H1 (cell line): ENCODE measurements around the gene CLCF1. TPM values are rescaled to one million over a fixed set of nuclear protein-coding genes. Genes with fewer than 3 reads are reported as not detected.

Experiments used
- CHD2 ChIP-seq: IDR thresholded peaks from 2 replicates; pipeline ENCODE4 v1.6.1; 2012; ENCODE audit warnings: low read length, improper control_type of control experiment
- E2F6 ChIP-seq: IDR thresholded peaks from 2 replicates; pipeline ENCODE4 v1.6.1; 2012; ENCODE audit warnings: inconsistent platforms
- FOSL1 ChIP-seq: IDR thresholded peaks from 2 replicates; pipeline ENCODE4 v1.6.1; 2011; ENCODE audit warnings: mild to moderate bottlenecking, low read depth, low read length, moderate library complexity; ENCODE audit not compliant: insufficient read depth
- KDM1A ChIP-seq: fragments of 200-600, 300-600 bp; sonication (generic); IDR thresholded peaks from 2 replicates; pipeline ENCODE4 v1.7.1; 2016; ENCODE audit warnings: mild to moderate bottlenecking, low read length, borderline replicate concordance
- KDM4A ChIP-seq: IDR thresholded peaks from one replicate; pipeline ENCODE4 v1.7.1; 2012; ENCODE audit warnings: low read depth, mild to moderate bottlenecking, moderate library complexity, low read length, inconsistent platforms; ENCODE audit not compliant: severe bottlenecking
- KDM5A ChIP-seq: fragments of 200-600 bp; IDR thresholded peaks from 2 replicates; pipeline ENCODE4 v1.7.1; 2012; ENCODE audit warnings: mild to moderate bottlenecking, low read length, inconsistent platforms, mixed read lengths
- RNF2 ChIP-seq: fragments of 200-900, 300-1000 bp; sonication (generic); IDR thresholded peaks from 2 replicates; pipeline ENCODE4 v1.7.1; 2016; ENCODE audit warnings: borderline replicate concordance, low read depth, mild to moderate bottlenecking, antibody characterized with exemption, low read length; ENCODE audit not compliant: poor library complexity, severe bottlenecking; ENCODE audit errors: missing control alignments
- SP2 ChIP-seq: IDR thresholded peaks from 2 replicates; pipeline ENCODE4 v1.6.1; 2012; ENCODE audit warnings: mild to moderate bottlenecking, low read length, inconsistent platforms
- polyA plus RNA-seq, 7 experiments: library from polyadenylated mRNA; depleted of rRNA in 3 of 7; stranded (reverse) in 5 of 7; unstranded in 2 of 7; fragments of >200 nt in 5 of 7; fragments of 200-250 nt in 2 of 7; gene quantifications; 1 replicate in 5 of 7; 2 replicates in 1 of 7; 4 replicates in 1 of 7; pipeline versions ENCODE4 v1.2.1 to v1.2.3, GENCODE V29; 2011 to 2013; ENCODE audit warnings: missing spikeins in 2 of 7, mixed read lengths in 2 of 7
- total RNA-seq: library from RNA; stranded (reverse); fragmentation: NEBNext Ultra II Directional; extraction: Animal tissue kit (Norgen Biotek cat#: 25700); gene quantifications from 2 replicates; pipeline ENCODE4 v1.2.1, GENCODE V29; 2021
- TF ChIP-seq, protein P1 (sequence below): fragments of 300-600 bp; sonication (generic); IDR thresholded peaks from 2 replicates; pipeline ENCODE4 v1.7.1; 2012; ENCODE audit warnings: low read length, moderate library complexity, mild to moderate bottlenecking, inconsistent platforms; ENCODE audit not compliant: insufficient replicate concordance

CLCF1 gene
- total and polyA plus RNA-seq, 2 of the 8 experiments (the other 6 are each of a cell fraction or from before 2014, with no cell fraction given): 0.32 to 1.2 TPM

- TF ChIP-seq, protein P1, sequence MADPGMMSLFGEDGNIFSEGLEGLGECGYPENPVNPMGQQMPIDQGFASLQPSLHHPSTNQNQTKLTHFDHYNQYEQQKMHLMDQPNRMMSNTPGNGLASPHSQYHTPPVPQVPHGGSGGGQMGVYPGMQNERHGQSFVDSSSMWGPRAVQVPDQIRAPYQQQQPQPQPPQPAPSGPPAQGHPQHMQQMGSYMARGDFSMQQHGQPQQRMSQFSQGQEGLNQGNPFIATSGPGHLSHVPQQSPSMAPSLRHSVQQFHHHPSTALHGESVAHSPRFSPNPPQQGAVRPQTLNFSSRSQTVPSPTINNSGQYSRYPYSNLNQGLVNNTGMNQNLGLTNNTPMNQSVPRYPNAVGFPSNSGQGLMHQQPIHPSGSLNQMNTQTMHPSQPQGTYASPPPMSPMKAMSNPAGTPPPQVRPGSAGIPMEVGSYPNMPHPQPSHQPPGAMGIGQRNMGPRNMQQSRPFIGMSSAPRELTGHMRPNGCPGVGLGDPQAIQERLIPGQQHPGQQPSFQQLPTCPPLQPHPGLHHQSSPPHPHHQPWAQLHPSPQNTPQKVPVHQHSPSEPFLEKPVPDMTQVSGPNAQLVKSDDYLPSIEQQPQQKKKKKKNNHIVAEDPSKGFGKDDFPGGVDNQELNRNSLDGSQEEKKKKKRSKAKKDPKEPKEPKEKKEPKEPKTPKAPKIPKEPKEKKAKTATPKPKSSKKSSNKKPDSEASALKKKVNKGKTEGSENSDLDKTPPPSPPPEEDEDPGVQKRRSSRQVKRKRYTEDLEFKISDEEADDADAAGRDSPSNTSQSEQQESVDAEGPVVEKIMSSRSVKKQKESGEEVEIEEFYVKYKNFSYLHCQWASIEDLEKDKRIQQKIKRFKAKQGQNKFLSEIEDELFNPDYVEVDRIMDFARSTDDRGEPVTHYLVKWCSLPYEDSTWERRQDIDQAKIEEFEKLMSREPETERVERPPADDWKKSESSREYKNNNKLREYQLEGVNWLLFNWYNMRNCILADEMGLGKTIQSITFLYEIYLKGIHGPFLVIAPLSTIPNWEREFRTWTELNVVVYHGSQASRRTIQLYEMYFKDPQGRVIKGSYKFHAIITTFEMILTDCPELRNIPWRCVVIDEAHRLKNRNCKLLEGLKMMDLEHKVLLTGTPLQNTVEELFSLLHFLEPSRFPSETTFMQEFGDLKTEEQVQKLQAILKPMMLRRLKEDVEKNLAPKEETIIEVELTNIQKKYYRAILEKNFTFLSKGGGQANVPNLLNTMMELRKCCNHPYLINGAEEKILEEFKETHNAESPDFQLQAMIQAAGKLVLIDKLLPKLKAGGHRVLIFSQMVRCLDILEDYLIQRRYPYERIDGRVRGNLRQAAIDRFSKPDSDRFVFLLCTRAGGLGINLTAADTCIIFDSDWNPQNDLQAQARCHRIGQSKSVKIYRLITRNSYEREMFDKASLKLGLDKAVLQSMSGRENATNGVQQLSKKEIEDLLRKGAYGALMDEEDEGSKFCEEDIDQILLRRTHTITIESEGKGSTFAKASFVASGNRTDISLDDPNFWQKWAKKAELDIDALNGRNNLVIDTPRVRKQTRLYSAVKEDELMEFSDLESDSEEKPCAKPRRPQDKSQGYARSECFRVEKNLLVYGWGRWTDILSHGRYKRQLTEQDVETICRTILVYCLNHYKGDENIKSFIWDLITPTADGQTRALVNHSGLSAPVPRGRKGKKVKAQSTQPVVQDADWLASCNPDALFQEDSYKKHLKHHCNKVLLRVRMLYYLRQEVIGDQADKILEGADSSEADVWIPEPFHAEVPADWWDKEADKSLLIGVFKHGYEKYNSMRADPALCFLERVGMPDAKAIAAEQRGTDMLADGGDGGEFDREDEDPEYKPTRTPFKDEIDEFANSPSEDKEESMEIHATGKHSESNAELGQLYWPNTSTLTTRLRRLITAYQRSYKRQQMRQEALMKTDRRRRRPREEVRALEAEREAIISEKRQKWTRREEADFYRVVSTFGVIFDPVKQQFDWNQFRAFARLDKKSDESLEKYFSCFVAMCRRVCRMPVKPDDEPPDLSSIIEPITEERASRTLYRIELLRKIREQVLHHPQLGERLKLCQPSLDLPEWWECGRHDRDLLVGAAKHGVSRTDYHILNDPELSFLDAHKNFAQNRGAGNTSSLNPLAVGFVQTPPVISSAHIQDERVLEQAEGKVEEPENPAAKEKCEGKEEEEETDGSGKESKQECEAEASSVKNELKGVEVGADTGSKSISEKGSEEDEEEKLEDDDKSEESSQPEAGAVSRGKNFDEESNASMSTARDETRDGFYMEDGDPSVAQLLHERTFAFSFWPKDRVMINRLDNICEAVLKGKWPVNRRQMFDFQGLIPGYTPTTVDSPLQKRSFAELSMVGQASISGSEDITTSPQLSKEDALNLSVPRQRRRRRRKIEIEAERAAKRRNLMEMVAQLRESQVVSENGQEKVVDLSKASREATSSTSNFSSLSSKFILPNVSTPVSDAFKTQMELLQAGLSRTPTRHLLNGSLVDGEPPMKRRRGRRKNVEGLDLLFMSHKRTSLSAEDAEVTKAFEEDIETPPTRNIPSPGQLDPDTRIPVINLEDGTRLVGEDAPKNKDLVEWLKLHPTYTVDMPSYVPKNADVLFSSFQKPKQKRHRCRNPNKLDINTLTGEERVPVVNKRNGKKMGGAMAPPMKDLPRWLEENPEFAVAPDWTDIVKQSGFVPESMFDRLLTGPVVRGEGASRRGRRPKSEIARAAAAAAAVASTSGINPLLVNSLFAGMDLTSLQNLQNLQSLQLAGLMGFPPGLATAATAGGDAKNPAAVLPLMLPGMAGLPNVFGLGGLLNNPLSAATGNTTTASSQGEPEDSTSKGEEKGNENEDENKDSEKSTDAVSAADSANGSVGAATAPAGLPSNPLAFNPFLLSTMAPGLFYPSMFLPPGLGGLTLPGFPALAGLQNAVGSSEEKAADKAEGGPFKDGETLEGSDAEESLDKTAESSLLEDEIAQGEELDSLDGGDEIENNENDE: no peak
- TF ChIP-seq RNF2 (no peak), FOSL1 (no peak), E2F6 (no peak), SP2 (no peak), KDM4A (no peak), CHD2 (no peak), KDM1A (no peak), KDM5A (no peak)
- TF ChIP-seq, all 59 proteins: peak for 0
Observed at GRCh38 chr11:67357831-67358670, 15.3 kb downstream of the CLCF1 start (continued).
